ENCODE results near the gene EPHX1.

DNA sequence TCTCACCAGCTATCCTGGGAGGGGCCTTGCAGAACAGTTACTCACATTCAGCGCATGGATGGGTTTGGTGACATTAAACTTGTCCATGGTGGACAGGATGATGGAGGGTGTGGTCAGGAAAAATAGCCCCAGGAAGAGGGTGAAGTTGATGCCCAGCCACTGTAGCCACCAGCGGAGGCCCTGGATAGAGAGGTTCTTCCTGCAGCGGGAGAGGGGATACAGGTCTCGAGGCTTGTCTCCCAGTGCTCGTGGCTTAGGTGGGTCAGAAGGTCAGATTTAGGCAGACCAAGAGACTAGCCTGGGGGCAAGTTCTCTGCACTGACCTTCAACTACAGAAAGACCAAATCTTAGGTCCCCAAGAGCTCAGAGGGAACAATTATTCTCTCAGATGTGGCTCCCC lies 49.2 kb downstream of the EPHX1 start:
- no peak for TF ChIP-seq YY1 (IDR thresholded peaks at IDR 0.05; ENCODE audit: insufficient read depth, insufficient read length)
- no peak for TF ChIP-seq SUZ12 (IDR thresholded peaks at IDR 0.05; ENCODE audit: extremely low read depth, insufficient read depth, insufficient read length)
- no peak for TF ChIP-seq ZNF274 (IDR thresholded peaks at IDR 0.05; ENCODE audit: low read depth, low read length)

Measured in NT2/D1 (cell line).